ENCODE results near the gene HELT. TPM values are rescaled to one million over a fixed set of nuclear protein-coding genes. Genes with fewer than 3 reads are reported as not detected.
"Not testable (repeated sequence)": the region's sequence is repeated elsewhere in the genome, so short reads cannot be mapped to it uniquely, and the experiment has no call there.

The HELT gene
- total RNA-seq, 1 donor from 2014 or later, result not detected

- not testable (repeated sequence) for H3K4me1 ChIP-seq (ENCODE audit: control insufficient read depth in 3 of 3, insufficient read depth in 3 of 3, low read length in 3 of 3); H3K27me3 ChIP-seq (ENCODE audit: control insufficient read depth in 3 of 3, insufficient read depth in 3 of 3, low read length in 3 of 3); H3K4me3 ChIP-seq (ENCODE audit: low read length in 3 of 3); H3K27ac ChIP-seq (ENCODE audit: low read depth, low read length); H3K36me3 ChIP-seq (ENCODE audit: control insufficient read depth in 3 of 3, insufficient read depth in 3 of 3, low read length in 3 of 3); H3K9me3 ChIP-seq (ENCODE audit: control insufficient read depth in 3 of 3, low read length in 3 of 3); H3K9ac ChIP-seq (ENCODE audit: low read depth in 1 of 3, low read length in 3 of 3)
These were observed 20.6 kb upstream of the HELT start for GRCh38 chr4:184997656-184998055.

- Histone ChIP-seq H3K9me3 (ENCODE audit: control insufficient read depth in 3 of 3, low read length in 3 of 3) (no peaks in the 10 kb centered on the region), H3K27ac (ENCODE audit: low read depth, low read length) (no peak overlapping the region), H3K4me3 (ENCODE audit: low read length in 3 of 3) (no peak overlapping the region), H3K4me1 (ENCODE audit: control insufficient read depth in 3 of 3, insufficient read depth in 3 of 3, low read length in 3 of 3) (peaks cover 7 to 12% (median 11%) of the 10 kb centered on the region in 3 donors), H3K36me3 (ENCODE audit: control insufficient read depth in 3 of 3, insufficient read depth in 3 of 3, low read length in 3 of 3) (no peaks in the 10 kb centered on the region), H3K27me3 (ENCODE audit: control insufficient read depth in 3 of 3, insufficient read depth in 3 of 3, low read length in 3 of 3) (peaks cover 0 to 15% (median 11%) of the 10 kb centered on the region in 3 donors), H3K9ac (ENCODE audit: low read depth in 1 of 3, low read length in 3 of 3) (no peak overlapping the region)
These were observed 15.5 kb upstream of the HELT start for GRCh38 chr4:185002784-185003183.

DNA sequence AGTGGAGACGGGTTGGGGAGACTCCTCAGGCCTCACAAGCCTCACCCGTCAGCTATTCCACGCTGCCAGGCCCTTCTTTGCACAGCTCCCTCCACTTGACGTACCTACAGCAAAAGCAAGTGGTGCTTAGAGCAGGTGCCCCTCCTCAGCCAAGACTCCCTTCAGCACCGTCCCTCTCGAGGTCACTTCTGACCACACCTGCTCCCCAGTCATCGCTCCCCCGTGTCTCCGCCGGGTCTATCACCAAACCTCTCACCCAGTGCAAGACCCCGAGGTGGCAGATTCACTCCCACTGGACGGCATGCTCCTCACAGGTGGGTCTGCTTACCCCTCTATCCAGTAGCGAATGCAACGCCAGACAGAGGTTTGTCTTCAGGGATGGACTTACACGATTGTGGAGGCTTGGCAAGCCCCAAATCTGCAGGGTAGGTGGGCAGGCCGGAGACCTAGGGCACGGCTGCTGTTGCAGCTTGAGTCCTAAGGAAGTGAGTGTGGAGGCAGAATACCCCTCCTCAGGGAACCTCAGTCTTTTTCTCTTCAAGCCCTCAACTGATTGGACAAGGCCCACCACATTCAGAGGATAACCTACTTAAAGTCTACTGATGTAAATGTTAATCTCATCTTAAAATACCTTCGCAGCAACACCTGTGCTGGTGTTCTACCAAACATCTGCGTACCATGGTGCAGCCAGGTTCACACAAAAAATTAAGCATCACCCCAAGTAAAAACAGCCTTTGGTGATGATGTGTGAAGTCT is 14.5 kb upstream of the HELT start:
- Histone ChIP-seq H3K9me3 (ENCODE audit: control insufficient read depth in 3 of 3, low read length in 3 of 3) (no peaks in the 10 kb centered on the region), H3K4me1 (ENCODE audit: control insufficient read depth in 3 of 3, insufficient read depth in 3 of 3, low read length in 3 of 3) (peaks cover 7 to 12% (median 11%) of the 10 kb centered on the region in 3 donors), H3K27me3 (ENCODE audit: control insufficient read depth in 3 of 3, insufficient read depth in 3 of 3, low read length in 3 of 3) (peaks cover 0 to 18% (median 12%) of the 10 kb centered on the region in 3 donors), H3K4me3 (ENCODE audit: low read length in 3 of 3) (no peak overlapping the region), H3K9ac (ENCODE audit: low read depth in 1 of 3, low read length in 3 of 3) (no peak overlapping the region), H3K27ac (ENCODE audit: low read depth, low read length) (no peak overlapping the region), H3K36me3 (ENCODE audit: control insufficient read depth in 3 of 3, insufficient read depth in 3 of 3, low read length in 3 of 3) (no peaks in the 10 kb centered on the region)

GRCh38 chr4:185004562-185005218 is 13.6 kb upstream of the HELT start:
- Histone ChIP-seq H3K27ac (ENCODE audit: low read depth, low read length) (no peak overlapping the region), H3K4me3 (ENCODE audit: low read length in 3 of 3) (peak overlapping the region; percentile 51 to 72 (median 70))

GRCh38 chr4:185005219-185005819 is 13.0 kb upstream of the HELT start:
- H3K36me3 ChIP-seq (ENCODE audit: control insufficient read depth in 3 of 3, insufficient read depth in 3 of 3, low read length in 3 of 3), result no peaks in the 10 kb centered on the region
- peak overlapping the region in 2 of 3 donors; percentile 33 to 58 for H3K9ac ChIP-seq (ENCODE audit: low read depth in 1 of 3, low read length in 3 of 3)
- peaks cover 6 to 33% (median 25%) of the 10 kb centered on the region in 3 donors for H3K27me3 ChIP-seq (ENCODE audit: control insufficient read depth in 3 of 3, insufficient read depth in 3 of 3, low read length in 3 of 3)
- H3K4me3 ChIP-seq (ENCODE audit: low read length in 3 of 3), result peak overlapping the region; percentile 51 to 72 (median 70)
- H3K4me1 ChIP-seq (ENCODE audit: control insufficient read depth in 3 of 3, insufficient read depth in 3 of 3, low read length in 3 of 3), result peaks cover 7 to 12% (median 11%) of the 10 kb centered on the region in 3 donors
- no peaks in the 10 kb centered on the region for H3K9me3 ChIP-seq (ENCODE audit: control insufficient read depth in 3 of 3, low read length in 3 of 3)
- no peak overlapping the region for H3K27ac ChIP-seq (ENCODE audit: low read depth, low read length)

More at GRCh38 chr4:185004562-185005218, 13.6 kb upstream of the HELT start:
- Histone ChIP-seq H3K9ac (ENCODE audit: low read depth in 1 of 3, low read length in 3 of 3) (peak overlapping the region in 2 of 3 donors; percentile 33 to 58), H3K36me3 (ENCODE audit: control insufficient read depth in 3 of 3, insufficient read depth in 3 of 3, low read length in 3 of 3) (no peaks in the 10 kb centered on the region), H3K4me1 (ENCODE audit: control insufficient read depth in 3 of 3, insufficient read depth in 3 of 3, low read length in 3 of 3) (peaks cover 7 to 12% (median 11%) of the 10 kb centered on the region in 3 donors), H3K27me3 (ENCODE audit: control insufficient read depth in 3 of 3, insufficient read depth in 3 of 3, low read length in 3 of 3) (peaks cover under 1 to 26% (median 20%) of the 10 kb centered on the region in 3 donors), H3K9me3 (ENCODE audit: control insufficient read depth in 3 of 3, low read length in 3 of 3) (no peaks in the 10 kb centered on the region)

- Histone ChIP-seq H3K9me3 (ENCODE audit: control insufficient read depth in 3 of 3, low read length in 3 of 3) (no peaks in the 10 kb centered on the region), H3K36me3 (ENCODE audit: control insufficient read depth in 3 of 3, insufficient read depth in 3 of 3, low read length in 3 of 3) (no peaks in the 10 kb centered on the region), H3K27me3 (ENCODE audit: control insufficient read depth in 3 of 3, insufficient read depth in 3 of 3, low read length in 3 of 3) (peaks cover 55 to 66% (median 66%) of the 10 kb centered on the region in 3 donors), H3K4me3 (ENCODE audit: low read length in 3 of 3) (no peak overlapping the region), H3K27ac (ENCODE audit: low read depth, low read length) (no peak overlapping the region), H3K4me1 (ENCODE audit: control insufficient read depth in 3 of 3, insufficient read depth in 3 of 3, low read length in 3 of 3) (peaks cover 0 to 5% (median 3%) of the 10 kb centered on the region in 3 donors), H3K9ac (ENCODE audit: low read depth in 1 of 3, low read length in 3 of 3) (no peak overlapping the region)
These were observed 6.9 kb upstream of the HELT start for GRCh38 chr4:185011408-185011807.

- Histone ChIP-seq H3K36me3 (ENCODE audit: control insufficient read depth in 3 of 3, insufficient read depth in 3 of 3, low read length in 3 of 3) (no peaks in the 10 kb centered on the region), H3K4me1 (ENCODE audit: control insufficient read depth in 3 of 3, insufficient read depth in 3 of 3, low read length in 3 of 3) (peaks cover 3 to 13% (median 12%) of the 10 kb centered on the region in 3 donors), H3K27ac (ENCODE audit: low read depth, low read length) (no peak overlapping the region), H3K9ac (ENCODE audit: low read depth in 1 of 3, low read length in 3 of 3) (no peak overlapping the region), H3K4me3 (ENCODE audit: low read length in 3 of 3) (no peak overlapping the region), H3K9me3 (ENCODE audit: control insufficient read depth in 3 of 3, low read length in 3 of 3) (no peaks in the 10 kb centered on the region), H3K27me3 (ENCODE audit: control insufficient read depth in 3 of 3, insufficient read depth in 3 of 3, low read length in 3 of 3) (peaks cover 75 to 85% (median 82%) of the 10 kb centered on the region in 3 donors)
These were observed 4.7 kb upstream of the HELT start for GRCh38 chr4:185013417-185014125.

DNA sequence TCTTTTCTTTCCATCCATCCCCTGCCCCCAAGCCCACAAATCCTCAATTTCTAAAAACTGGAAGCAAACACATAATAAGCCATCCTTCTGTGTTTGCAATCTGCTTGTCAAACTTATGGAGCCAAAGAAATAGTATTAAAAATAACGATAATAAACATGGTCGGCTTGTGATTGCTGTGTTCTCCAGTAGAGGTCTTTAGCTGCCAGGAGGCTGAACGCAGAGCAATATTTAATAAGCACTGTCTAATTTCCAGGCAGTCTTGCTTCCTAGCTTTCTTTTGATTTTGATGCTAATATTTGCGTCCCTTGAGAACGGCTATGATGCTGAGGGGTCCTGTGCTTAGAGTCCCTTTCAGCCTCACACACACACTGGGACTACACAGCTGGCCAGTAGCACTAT is 3.2 kb upstream of the HELT start:
- Histone ChIP-seq H3K36me3 (ENCODE audit: control insufficient read depth in 3 of 3, insufficient read depth in 3 of 3, low read length in 3 of 3) (no peaks in the 10 kb centered on the region), H3K4me3 (ENCODE audit: low read length in 3 of 3) (no peak overlapping the region), H3K9me3 (ENCODE audit: control insufficient read depth in 3 of 3, low read length in 3 of 3) (no peaks in the 10 kb centered on the region), H3K4me1 (ENCODE audit: control insufficient read depth in 3 of 3, insufficient read depth in 3 of 3, low read length in 3 of 3) (peaks cover 10 to 28% (median 23%) of the 10 kb centered on the region in 3 donors), H3K27ac (ENCODE audit: low read depth, low read length) (no peak overlapping the region), H3K9ac (ENCODE audit: low read depth in 1 of 3, low read length in 3 of 3) (no peak overlapping the region), H3K27me3 (ENCODE audit: control insufficient read depth in 3 of 3, insufficient read depth in 3 of 3, low read length in 3 of 3) (peaks cover 84 to 87% (median 86%) of the 10 kb centered on the region in 3 donors)

- peak overlapping the region in 2 of 3 donors; percentile 22 to 36 for H3K4me3 ChIP-seq (ENCODE audit: low read length in 3 of 3)
- no peak overlapping the region for H3K27ac ChIP-seq (ENCODE audit: low read depth, low read length)
- H3K4me1 ChIP-seq (ENCODE audit: control insufficient read depth in 3 of 3, insufficient read depth in 3 of 3, low read length in 3 of 3), result peaks cover 18 to 40% (median 36%) of the 10 kb centered on the region in 3 donors
- peaks cover 84 to 90% (median 87%) of the 10 kb centered on the region in 3 donors for H3K27me3 ChIP-seq (ENCODE audit: control insufficient read depth in 3 of 3, insufficient read depth in 3 of 3, low read length in 3 of 3)
- H3K9me3 ChIP-seq (ENCODE audit: control insufficient read depth in 3 of 3, low read length in 3 of 3), result no peaks in the 10 kb centered on the region
- H3K36me3 ChIP-seq (ENCODE audit: control insufficient read depth in 3 of 3, insufficient read depth in 3 of 3, low read length in 3 of 3), result no peaks in the 10 kb centered on the region
- H3K9ac ChIP-seq (ENCODE audit: low read depth in 1 of 3, low read length in 3 of 3), result no peak overlapping the region
These were observed 2.0 kb upstream of the HELT start for GRCh38 chr4:185016101-185016940.

Measured in skeletal muscle tissue (tissue), 4 donors.